C4-2B (cell line): ENCODE measurements around the gene PIGK.
"Not testable (repeated sequence)": the region's sequence is repeated elsewhere in the genome, so short reads cannot be mapped to it uniquely, and the experiment has no call there.

ENCODE experiments used
- H3K27ac ChIP-seq: fragments of 450-650 bp; 2 replicates; pipeline ENCODE4 v1.5.1; 2017
- ZFX ChIP-seq: fragments of 450-650 bp; IDR thresholded peaks from 2 replicates; pipeline ENCODE4 v1.6.1; 2017
- TF ChIP-seq, protein P1 (sequence below): fragments of 450-650 bp; conservative IDR thresholded peaks from 2 replicates; pipeline ENCODE4 v1.5.1; 2017; ENCODE audit warnings: mild to moderate bottlenecking

PIGK gene

DNA sequence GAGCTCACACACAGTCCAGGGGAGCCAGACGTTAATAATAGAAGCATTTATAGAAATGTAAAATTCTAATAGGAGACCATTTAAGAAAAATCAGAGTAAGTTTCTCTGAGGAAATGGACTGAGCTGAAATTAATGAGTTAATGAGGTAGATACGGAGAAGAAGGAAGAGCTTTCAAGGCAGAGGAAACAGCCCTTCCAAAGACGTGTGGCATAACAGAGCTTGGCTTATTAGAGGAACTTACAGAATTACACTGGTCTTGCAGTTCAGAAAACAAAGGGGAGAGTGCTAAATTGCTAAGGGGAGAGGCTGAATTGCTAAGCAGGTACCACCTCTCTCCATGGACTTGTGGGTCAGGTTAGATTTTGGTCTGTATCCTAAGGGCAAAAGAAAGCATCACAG lies 8.2 kb upstream of the PIGK start:
- no peak for TF ChIP-seq ZFX
- TF ChIP-seq, protein P1, sequence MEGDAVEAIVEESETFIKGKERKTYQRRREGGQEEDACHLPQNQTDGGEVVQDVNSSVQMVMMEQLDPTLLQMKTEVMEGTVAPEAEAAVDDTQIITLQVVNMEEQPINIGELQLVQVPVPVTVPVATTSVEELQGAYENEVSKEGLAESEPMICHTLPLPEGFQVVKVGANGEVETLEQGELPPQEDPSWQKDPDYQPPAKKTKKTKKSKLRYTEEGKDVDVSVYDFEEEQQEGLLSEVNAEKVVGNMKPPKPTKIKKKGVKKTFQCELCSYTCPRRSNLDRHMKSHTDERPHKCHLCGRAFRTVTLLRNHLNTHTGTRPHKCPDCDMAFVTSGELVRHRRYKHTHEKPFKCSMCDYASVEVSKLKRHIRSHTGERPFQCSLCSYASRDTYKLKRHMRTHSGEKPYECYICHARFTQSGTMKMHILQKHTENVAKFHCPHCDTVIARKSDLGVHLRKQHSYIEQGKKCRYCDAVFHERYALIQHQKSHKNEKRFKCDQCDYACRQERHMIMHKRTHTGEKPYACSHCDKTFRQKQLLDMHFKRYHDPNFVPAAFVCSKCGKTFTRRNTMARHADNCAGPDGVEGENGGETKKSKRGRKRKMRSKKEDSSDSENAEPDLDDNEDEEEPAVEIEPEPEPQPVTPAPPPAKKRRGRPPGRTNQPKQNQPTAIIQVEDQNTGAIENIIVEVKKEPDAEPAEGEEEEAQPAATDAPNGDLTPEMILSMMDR: no peak
- H3K27ac ChIP-seq: no peak overlapping the region

DNA sequence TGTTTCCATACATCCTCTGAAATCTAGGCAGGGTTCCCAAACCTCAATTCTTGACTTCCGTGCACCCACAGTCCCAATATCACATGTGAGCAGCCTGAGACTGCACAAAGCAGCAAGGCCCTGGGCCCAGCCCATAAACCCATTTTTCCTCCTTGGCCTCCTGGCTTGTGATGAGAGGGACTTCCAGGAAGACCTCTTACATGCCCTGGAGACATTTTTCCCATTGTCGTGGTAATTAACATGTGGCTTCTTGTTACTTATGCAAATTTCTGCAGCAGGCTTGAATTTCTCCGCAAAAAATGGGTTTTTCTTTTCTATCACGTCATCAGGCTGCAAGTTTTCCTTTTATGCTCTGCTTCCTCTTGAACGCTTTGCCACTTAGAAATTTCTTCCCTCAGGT lies 3.3 kb upstream of the PIGK start:
- no peak overlapping the region for H3K27ac ChIP-seq
- TF ChIP-seq, protein P1: no peak
- no peak for TF ChIP-seq ZFX

DNA sequence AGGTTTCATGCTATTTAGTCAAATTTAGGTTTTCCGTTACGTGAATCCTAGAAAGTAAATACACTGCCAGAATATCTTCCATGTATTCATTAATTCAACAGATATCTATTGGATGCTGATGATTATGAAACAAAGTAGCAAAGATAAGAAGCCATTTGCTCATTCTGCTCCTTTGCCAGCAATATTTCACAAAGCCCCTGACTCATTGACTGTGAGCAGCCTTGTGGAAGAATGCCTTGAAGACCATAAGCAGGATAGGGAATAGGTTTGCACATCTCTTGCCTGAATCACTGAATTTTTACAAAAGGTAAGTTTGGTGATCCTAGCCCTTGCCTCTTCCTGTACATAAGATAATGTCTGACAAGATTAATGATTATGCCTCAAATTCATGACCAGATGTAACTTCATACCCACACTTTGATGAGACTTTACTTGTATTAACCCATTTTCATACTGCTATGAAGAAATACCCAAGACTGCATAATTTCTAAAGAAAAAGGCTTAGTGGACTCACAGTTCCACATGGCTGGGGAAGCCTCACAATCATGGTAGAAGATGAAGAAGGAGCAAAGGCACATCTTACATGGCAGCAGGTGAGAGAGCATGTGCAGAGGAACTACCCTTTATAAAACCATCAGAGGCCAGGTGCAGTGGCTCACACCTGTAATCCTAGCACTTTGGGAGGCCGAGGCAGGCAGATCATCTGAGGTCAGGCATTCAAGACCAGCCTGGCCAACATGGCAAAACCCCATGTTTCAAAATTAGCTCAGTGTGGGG lies 1.6 kb upstream of the PIGK start:
- TF ChIP-seq ZFX: no peak
- TF ChIP-seq, protein P1: no peak
- no peak overlapping the region for H3K27ac ChIP-seq

- no peak for TF ChIP-seq ZFX
- TF ChIP-seq, protein P1: no peak
- peak overlapping the region; percentile 82 for H3K27ac ChIP-seq
These were observed 609 bp downstream of the PIGK start for GRCh38 chr1:77218477-77219165.

- H3K27ac ChIP-seq: not testable (repeated sequence)
These were observed 15.2 kb downstream of the PIGK start for GRCh38 chr1:77204043-77204442.

- TF ChIP-seq, protein P1: no peak
- no peak for TF ChIP-seq ZFX
- H3K27ac ChIP-seq: no peak overlapping the region
These were observed 16.5 kb downstream of the PIGK start for GRCh38 chr1:77202751-77203150.

GRCh38 chr1:77200806-77201205 lies 18.4 kb downstream of the PIGK start:
- H3K27ac ChIP-seq: no peak overlapping the region
- no peak for TF ChIP-seq ZFX
- TF ChIP-seq, protein P1: no peak

DNA sequence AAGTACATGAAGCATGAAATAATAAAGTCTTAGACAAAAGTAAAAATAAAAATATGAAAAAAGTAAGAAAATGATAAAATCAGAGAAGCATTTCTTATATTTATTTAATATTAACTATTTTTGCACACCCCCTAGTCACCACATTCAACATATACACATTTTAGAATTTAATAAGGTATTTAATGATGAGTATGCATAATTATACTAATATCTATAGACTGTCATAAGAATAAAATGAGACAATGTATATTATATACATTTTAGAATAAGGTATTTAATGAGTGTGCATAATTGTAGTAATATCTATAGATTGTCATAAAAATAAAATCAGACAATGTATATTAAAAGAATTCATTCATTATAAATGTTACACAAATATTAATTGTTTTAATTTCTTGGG lies 18.9 kb downstream of the PIGK start:
- TF ChIP-seq, protein P1: no peak
- TF ChIP-seq ZFX: no peak
- H3K27ac ChIP-seq: no peak overlapping the region
